Hematopoietic multipotent progenitor cell treated with erythropoietin and hydrocortisone succinate and interleukin-3 and kit ligand, for 6 days (in vitro differentiated cells): ENCODE results near the gene RIF1.
A peak's percentile ranks its signal among the peaks of the same experiment; 100 is the strongest.

Experiments used
- DNase-seq: peaks from one replicate; pipeline ENCODE4 v3.0.0-alpha.2; 2015

RIF1 gene

DNA sequence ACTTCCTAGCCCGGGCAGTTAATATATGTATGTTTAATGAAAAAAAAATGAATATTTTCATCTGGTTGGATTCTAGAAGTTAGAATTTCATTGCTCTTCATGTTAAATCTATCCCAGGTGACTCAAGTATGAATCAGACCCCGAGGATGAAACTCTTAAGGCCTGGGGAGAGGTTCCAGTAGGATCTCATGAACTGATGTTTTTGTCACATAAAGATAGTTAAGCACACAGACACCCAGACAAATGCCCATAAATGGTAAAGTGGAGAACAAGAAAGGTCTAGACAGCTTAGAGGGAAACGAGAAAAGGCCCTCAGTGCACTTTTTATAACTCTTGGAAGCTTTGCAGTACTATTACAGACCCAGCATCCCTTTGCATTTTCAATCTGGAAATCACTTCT lies 114.1 kb downstream of the RIF1 start:
- DNase-seq: no peak

DNA sequence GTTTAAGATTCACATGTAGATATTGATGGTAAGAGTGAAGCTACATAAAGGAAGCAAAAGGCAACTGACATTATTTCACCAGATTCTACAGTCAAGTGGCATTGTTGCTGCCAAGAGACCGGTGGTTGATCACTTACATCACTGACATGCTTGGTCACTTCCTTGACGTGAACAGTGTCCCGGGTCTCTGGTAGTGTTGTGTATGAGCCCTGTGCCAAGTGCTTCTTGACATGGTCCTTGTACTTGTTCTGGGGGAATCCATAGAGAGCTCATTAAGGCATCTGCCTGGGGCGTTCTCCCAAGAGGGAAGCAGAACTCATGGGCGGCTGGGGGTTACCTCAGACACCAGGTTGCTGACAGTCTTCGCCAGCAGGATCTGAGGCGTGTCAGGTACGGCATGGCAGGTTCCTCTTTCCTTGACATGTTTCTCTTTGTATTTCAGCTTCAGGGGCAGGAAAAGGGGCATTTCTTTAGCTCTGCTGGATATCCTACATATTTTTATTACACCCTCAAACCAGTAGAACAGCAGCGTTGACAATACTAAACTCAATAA lies 116.2 kb downstream of the RIF1 start:
- DNase-seq: peak; percentile 41

DNA sequence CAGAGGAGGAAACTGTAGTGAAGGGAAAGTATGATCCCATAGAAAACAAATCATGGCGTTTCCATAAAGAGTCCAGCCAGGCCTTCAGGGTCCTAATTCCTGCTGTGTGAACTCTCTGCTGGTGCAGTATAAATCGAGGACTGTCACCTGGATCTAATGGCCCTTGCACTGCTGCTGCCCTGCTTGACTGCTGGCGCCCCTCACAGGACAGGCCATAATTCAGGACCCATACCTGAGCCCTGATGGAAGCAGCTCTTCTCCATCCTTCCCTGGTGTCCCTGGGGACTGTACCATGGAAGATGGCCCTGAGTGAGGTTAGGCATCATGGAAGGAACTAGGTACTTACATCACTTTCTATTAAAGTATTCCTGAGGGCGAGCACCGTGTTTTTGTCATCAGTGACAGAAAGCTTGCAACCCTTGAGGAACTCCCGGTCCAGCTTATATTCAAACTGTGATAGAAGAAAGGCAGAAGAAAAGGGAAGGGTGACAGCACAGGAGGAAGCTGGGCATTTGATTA lies 116.9 kb downstream of the RIF1 start:
- no peak for DNase-seq
